ENCODE data around the gene SMIM35.
"Not testable (repeated sequence)": the region's sequence is repeated elsewhere in the genome, so short reads cannot be mapped to it uniquely, and the experiment has no call there.

Gene SMIM35

GRCh38 chr11:117992620-117993019, 94.1 kb downstream of the SMIM35 start:
- DNase-seq (ENCODE audit: insufficient read length, low spot score) (no peak), FAIRE-seq (peak; percentile 21)

- peak; percentile 72 for FAIRE-seq
- DNase-seq (ENCODE audit: insufficient read length, low spot score) = no peak
These were observed 94.6 kb downstream of the SMIM35 start for GRCh38 chr11:117992136-117992535.

GRCh38 chr11:117989351-117990102, 97.2 kb downstream of the SMIM35 start:
- FAIRE-seq (no peak), DNase-seq (ENCODE audit: insufficient read length, low spot score) (no peak)

GRCh38 chr11:117986981-117987574, 99.7 kb downstream of the SMIM35 start:
- FAIRE-seq (peak; percentile 99), DNase-seq (ENCODE audit: insufficient read length, low spot score) (peak; percentile 64)

- DNase-seq (ENCODE audit: insufficient read length, low spot score) (peak; percentile 91), FAIRE-seq (peak; percentile 79)
These were observed 100.5 kb downstream of the SMIM35 start, which contains the start of gene IL10RA for GRCh38 chr11:117985953-117986887. IL10RA (plus strand) TSS chr11:117986394; CDS start chr11:117986468, 74 bp downstream.

- DNase-seq (ENCODE audit: insufficient read length, low spot score) (no peak), FAIRE-seq (no peak)
These were observed 102.3 kb downstream of the SMIM35 start for GRCh38 chr11:117984476-117984875.

GRCh38 chr11:117983163-117983475, 103.6 kb downstream of the SMIM35 start:
- DNase-seq (ENCODE audit: insufficient read length, low spot score) (no peak), FAIRE-seq (no peak)

- DNase-seq (ENCODE audit: insufficient read length, low spot score) (no peak), FAIRE-seq (no peak)
These were observed 106.0 kb downstream of the SMIM35 start for GRCh38 chr11:117980720-117981119.

- no peak for FAIRE-seq
- no peak for DNase-seq (ENCODE audit: insufficient read length, low spot score)
These were observed 106.5 kb downstream of the SMIM35 start for GRCh38 chr11:117980280-117980679.

GRCh38 chr11:117979481-117980211, 107.1 kb downstream of the SMIM35 start:
- DNase-seq (ENCODE audit: insufficient read length, low spot score) (no peak), FAIRE-seq (peak; percentile 82)

GRCh38 chr11:117978991-117979390, 107.8 kb downstream of the SMIM35 start:
- FAIRE-seq (peak; percentile 14), DNase-seq (ENCODE audit: insufficient read length, low spot score) (no peak)

- not testable (repeated sequence) for DNase-seq (ENCODE audit: insufficient read length, low spot score); FAIRE-seq
These were observed 108.4 kb downstream of the SMIM35 start for GRCh38 chr11:117978291-117978910.

GRCh38 chr11:117977612-117978264, 109.0 kb downstream of the SMIM35 start:
- DNase-seq (ENCODE audit: insufficient read length, low spot score); FAIRE-seq: not testable (repeated sequence)

- FAIRE-seq (no peak), DNase-seq (ENCODE audit: insufficient read length, low spot score) (no peak)
These were observed 109.7 kb downstream of the SMIM35 start for GRCh38 chr11:117977029-117977428.

- DNase-seq (ENCODE audit: insufficient read length, low spot score) (no peak), FAIRE-seq (no peak)
These were observed 110.3 kb downstream of the SMIM35 start for GRCh38 chr11:117976445-117976844.

GRCh38 chr11:117973503-117973860, 113.3 kb downstream of the SMIM35 start:
- FAIRE-seq = no peak
- no peak for DNase-seq (ENCODE audit: insufficient read length, low spot score)

GRCh38 chr11:117972629-117973502, 113.9 kb downstream of the SMIM35 start:
- FAIRE-seq (peak; percentile 26), DNase-seq (ENCODE audit: insufficient read length, low spot score) (no peak)

- no peak for FAIRE-seq
- DNase-seq (ENCODE audit: insufficient read length, low spot score) = no peak
These were observed 114.7 kb downstream of the SMIM35 start for GRCh38 chr11:117972044-117972443.
